ENCODE results near the gene RBM42.

The RBM42 gene

GRCh38 chr19:35655600-35655999 lies 26.8 kb downstream of the RBM42 start:
- DNase-seq, result no peak

- DNase-seq, result no peak
Measured at GRCh38 chr19:35656700-35657099, 27.9 kb downstream of the RBM42 start.

- DNase-seq, result no peak
Measured at GRCh38 chr19:35657904-35658700, 29.3 kb downstream of the RBM42 start.

- DNase-seq, result no peak
Measured at GRCh38 chr19:35661995-35662340, 33.1 kb downstream of the RBM42 start.

GRCh38 chr19:35663981-35664380 lies 35.1 kb downstream of the RBM42 start:
- DNase-seq, result no peak

- no peak for DNase-seq
Measured at GRCh38 chr19:35665157-35665556, 36.3 kb downstream of the RBM42 start.

- no peak for DNase-seq
Measured at GRCh38 chr19:35665604-35666003, 36.8 kb downstream of the RBM42 start.

GRCh38 chr19:35666251-35666913 lies 37.5 kb downstream of the RBM42 start, which contains the start of gene UPK1A:
Gene UPK1A (plus strand): TSS chr19:35666517. CDS start chr19:35666813, 296 bp downstream.
- no peak for DNase-seq

GRCh38 chr19:35669566-35669965 lies 40.7 kb downstream of the RBM42 start:
- DNase-seq, result no peak

- no peak for DNase-seq
Measured at GRCh38 chr19:35669974-35670373, 41.1 kb downstream of the RBM42 start.

GRCh38 chr19:35670686-35671085 lies 41.9 kb downstream of the RBM42 start:
- DNase-seq, result no peak

- DNase-seq, result no peak
Measured at GRCh38 chr19:35671818-35672217, 43.0 kb downstream of the RBM42 start.

- no peak for DNase-seq
Measured at GRCh38 chr19:35673121-35673804, 44.4 kb downstream of the RBM42 start.

- no peak for DNase-seq
Measured at GRCh38 chr19:35675589-35676140, 46.8 kb downstream of the RBM42 start.
